Right lobe of liver (tissue), 6 donors: ENCODE data around the gene LTBP3. TPM values are rescaled to one million over a fixed set of nuclear protein-coding genes. Genes with fewer than 3 reads are reported as not detected.
A peak's percentile ranks its signal among the peaks of the same experiment; 100 is the strongest.

ENCODE experiments used
- ATAC-seq, 4 donors: fragments of 200-7000 bp; cut with Tn5 transposase; one replicate each; pipeline ENCODE4 v1.9.1; 2020; ENCODE audit warnings: mild to moderate bottlenecking in 4 of 4, moderate library complexity in 4 of 4
- DNase-seq, 3 donors: peaks; one replicate each; pipeline ENCODE4 v3.0.0-alpha.2; 2020
- H3K27ac ChIP-seq, 3 donors: fragments of 200-600 bp; one replicate each; pipeline ENCODE4 v1.8.0; 2022
- H3K27me3 ChIP-seq, 2 donors: fragments of 200-600 bp; one replicate each; pipeline ENCODE4 v1.8.0; 2022
- H3K36me3 ChIP-seq, 4 donors: fragments of 200-600 bp; sonication (generic) in 1 of 4; one replicate each; pipeline versions ENCODE4 v1.5.1 to v1.8.0; 2017 to 2022; ENCODE audit warnings: control low read depth in 1 of 4
- H3K4me1 ChIP-seq, 4 donors: fragments of 200-600 bp; sonication (generic) in 1 of 4; one replicate each; pipeline versions ENCODE4 v1.5.1 to v1.8.0; 2017 to 2022; ENCODE audit warnings: control low read depth in 1 of 4
- H3K4me3 ChIP-seq, 3 donors: fragments of 200-600 bp; one replicate each; pipeline ENCODE4 v1.8.0; 2022
- H3K9me3 ChIP-seq, 4 donors: fragments of 200-600 bp; sonication (generic) in 1 of 4; one replicate each; pipeline versions ENCODE4 v1.5.1 to v1.8.0; 2017 to 2022; ENCODE audit warnings: control low read depth in 1 of 4
- CTCF ChIP-seq, 4 donors: fragments of 200-600 bp in 3 of 4; fragments of 450-650 bp in 1 of 4; IDR thresholded peaks; one replicate each; pipeline versions ENCODE4 v1.5.1 to v1.8.0; 2016 to 2022; ENCODE audit warnings: antibody characterized with exemption in 4 of 4, mild to moderate bottlenecking in 2 of 4
- POLR2A ChIP-seq: fragments of 450-650 bp; IDR thresholded peaks from one replicate; pipeline ENCODE4 v1.6.1; 2017; ENCODE audit warnings: antibody characterized with exemption, mild to moderate bottlenecking
- WGBS: methylation state at CpG from one replicate; pipeline ENCODE4 v1.1.6; 2018; ENCODE audit warnings: low coverage, low lambda C conversion rate; ENCODE audit not compliant: insufficient coverage; ENCODE audit errors: missing lambda C conversion rate; 5-methylcytosine and 5-hydroxymethylcytosine counted together
- intact Hi-C, 2 donors: fragments of 100-400 bp; cut with DNase I; formaldehyde crosslinking; loops; one replicate each; pipeline versions ENCODE4 v1.11.2 to v1.14.1; 2022
- total RNA-seq, 6 experiments: library from RNA; depleted of rRNA in 2 of 6; stranded (reverse); fragments of >200 nt in 2 of 6; fragmentation: NEBNext Ultra II Directional in 3 of 6; extraction: Animal tissue kit (Norgen Biotek cat#: 25700) in 3 of 6; gene quantifications; one replicate each; pipeline versions ENCODE4 v1.1.0 to v1.2.4, GENCODE V29; 2016 to 2023
- donor health status: DM: no; HTN: yes; CAD: no.
- donor health status: DM: no; HTN: no; CAD: no.
- donor health status: DM: no; HTN: no; CAD: no.
- donor health status: DM: no; HTN: yes; CAD: no.
- donor health status: DM: no; HTN: yes; CAD: no.

LTBP3 gene
- total RNA-seq, 6 experiments from 2014 or later: 26.6 to 94.1 (median 46.8) TPM

DNA sequence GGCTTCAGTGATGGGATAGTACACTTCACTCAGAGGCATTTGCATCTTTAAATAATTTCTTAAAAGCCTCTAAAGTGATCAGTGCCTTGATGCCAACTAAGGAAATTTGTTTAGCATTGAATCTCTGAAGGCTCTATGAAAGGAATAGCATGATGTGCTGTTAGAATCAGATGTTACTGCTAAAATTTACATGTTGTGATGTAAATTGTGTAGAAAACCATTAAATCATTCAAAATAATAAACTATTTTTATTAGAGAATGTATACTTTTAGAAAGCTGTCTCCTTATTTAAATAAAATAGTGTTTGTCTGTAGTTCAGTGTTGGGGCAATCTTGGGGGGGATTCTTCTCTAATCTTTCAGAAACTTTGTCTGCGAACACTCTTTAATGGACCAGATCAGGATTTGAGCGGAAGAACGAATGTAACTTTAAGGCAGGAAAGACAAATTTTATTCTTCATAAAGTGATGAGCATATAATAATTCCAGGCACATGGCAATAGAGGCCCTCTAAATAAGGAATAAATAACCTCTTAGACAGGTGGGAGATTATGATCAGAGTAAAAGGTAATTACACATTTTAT is 54.7 kb downstream of the LTBP3 start:
- peaks cover 13 to 49% (median 33%) of the 10 kb centered on the region in 4 donors for H3K36me3 ChIP-seq
- peak overlapping the region; percentile 99 to 100 (median 100) for H3K27ac ChIP-seq
- H3K9me3 ChIP-seq: no peaks in the 10 kb centered on the region
- WGBS: 7% methylated on average over 3 of the region's 3 CpGs
- peak; percentile 28 for TF ChIP-seq POLR2A
- no peak for TF ChIP-seq CTCF (IDR thresholded peaks at IDR 0.05)
- peaks cover 0 to 36% (median 0%) of the 10 kb centered on the region in 4 donors for H3K4me1 ChIP-seq
- intact Hi-C loops: no loop called here
- peak overlapping the region; percentile 61 to 75 (median 67) for H3K4me3 ChIP-seq
- no peak for ATAC-seq
- no peaks in the 10 kb centered on the region for H3K27me3 ChIP-seq
- no peak for DNase-seq

- Histone ChIP-seq H3K36me3 (peaks cover 13 to 49% (median 33%) of the 10 kb centered on the region in 4 donors), H3K9me3 (no peaks in the 10 kb centered on the region), H3K27ac (peak overlapping the region; percentile 99 to 100 (median 100)), H3K4me3 (peak overlapping the region; percentile 61 to 75 (median 67)), H3K27me3 (no peaks in the 10 kb centered on the region), H3K4me1 (peaks cover 0 to 36% (median 0%) of the 10 kb centered on the region in 4 donors)
- peak in 1 of 3 donors; percentile 9 for DNase-seq
- intact Hi-C loops: no loop called here
- WGBS: 0% methylated on average over 6 of the region's 6 CpGs
- peak in 1 of 4 donors; percentile 1 for ATAC-seq
- TF ChIP-seq CTCF (IDR thresholded peaks at IDR 0.05) (no peak), POLR2A (no peak)
Observed at GRCh38 chr11:65502555-65503367, 55.4 kb downstream of the LTBP3 start.

DNA sequence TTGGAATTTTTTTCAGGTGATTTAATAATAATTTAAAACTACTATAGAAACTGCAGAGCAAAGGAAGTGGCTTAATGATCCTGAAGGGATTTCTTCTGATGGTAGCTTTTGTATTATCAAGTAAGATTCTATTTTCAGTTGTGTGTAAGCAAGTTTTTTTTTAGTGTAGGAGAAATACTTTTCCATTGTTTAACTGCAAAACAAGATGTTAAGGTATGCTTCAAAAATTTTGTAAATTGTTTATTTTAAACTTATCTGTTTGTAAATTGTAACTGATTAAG is 55.9 kb downstream of the LTBP3 start:
- peaks cover 13 to 49% (median 33%) of the 10 kb centered on the region in 4 donors for H3K36me3 ChIP-seq
- H3K4me3 ChIP-seq: peak overlapping the region; percentile 61 to 75 (median 67)
- H3K4me1 ChIP-seq: peaks cover 0 to 36% (median 0%) of the 10 kb centered on the region in 4 donors
- no peaks in the 10 kb centered on the region for H3K27me3 ChIP-seq
- intact Hi-C loops: no loop called here
- no peaks in the 10 kb centered on the region for H3K9me3 ChIP-seq
- H3K27ac ChIP-seq: peak overlapping the region; percentile 99 to 100 (median 100)
- ATAC-seq (no peak), DNase-seq (no peak)
- TF ChIP-seq POLR2A: no peak
- no peak for TF ChIP-seq CTCF (IDR thresholded peaks at IDR 0.05)

GRCh38 chr11:65501472-65502273 is 56.5 kb downstream of the LTBP3 start:
- TF ChIP-seq POLR2A (peak; percentile 23), CTCF (IDR thresholded peaks at IDR 0.05) (no peak)
- DNase-seq (peak in 1 of 3 donors; percentile 18), ATAC-seq (no peak)
- Histone ChIP-seq H3K27me3 (no peaks in the 10 kb centered on the region), H3K27ac (peak overlapping the region; percentile 99 to 100 (median 100)), H3K36me3 (peaks cover 13 to 49% (median 32%) of the 10 kb centered on the region in 4 donors), H3K4me1 (peaks cover 0 to 40% (median 2%) of the 10 kb centered on the region in 4 donors), H3K4me3 (peak overlapping the region; percentile 61 to 75 (median 67)), H3K9me3 (no peaks in the 10 kb centered on the region)
- intact Hi-C loops: no loop called here
- WGBS: 0% methylated on average over 3 of the region's 3 CpGs
